Ectodermal cell (in vitro differentiated cells): Measurements from ENCODE around the gene ZNF526.

Experiments
- H3K27ac ChIP-seq: 2 replicates; pipeline ENCODE4 v1.7.0; 2013; ENCODE audit warnings: mild to moderate bottlenecking, low read depth, low read length; ENCODE audit not compliant: insufficient read depth, poor library complexity, severe bottlenecking
- H3K27me3 ChIP-seq: 2 replicates; pipeline ENCODE4 v1.7.0; 2013; ENCODE audit warnings: mild to moderate bottlenecking, low read length; ENCODE audit not compliant: insufficient read depth, control insufficient read depth, poor library complexity, severe bottlenecking
- H3K36me3 ChIP-seq: one replicate; pipeline ENCODE4 v1.7.0; 2013; ENCODE audit warnings: low read length; ENCODE audit not compliant: control insufficient read depth, insufficient read depth
- H3K4me1 ChIP-seq: one replicate; pipeline ENCODE4 v1.7.0; 2013; ENCODE audit warnings: low read length; ENCODE audit not compliant: control insufficient read depth, insufficient read depth
- H3K4me3 ChIP-seq: 2 replicates; pipeline ENCODE4 v1.7.0; 2013; ENCODE audit warnings: low read depth, low read length, control low read depth; ENCODE audit not compliant: insufficient read depth
- H3K9me3 ChIP-seq: 2 replicates; pipeline ENCODE4 v1.7.0; 2013; ENCODE audit warnings: mild to moderate bottlenecking, low read length, moderate library complexity; ENCODE audit not compliant: control insufficient read depth
- WGBS, 2 experiments: methylation state at CpG; one replicate each; pipeline ENCODE4 v1.1.7; 2013; ENCODE audit warnings: missing lambda C conversion rate in 2 of 2; 5-methylcytosine and 5-hydroxymethylcytosine counted together

Gene ZNF526

DNA sequence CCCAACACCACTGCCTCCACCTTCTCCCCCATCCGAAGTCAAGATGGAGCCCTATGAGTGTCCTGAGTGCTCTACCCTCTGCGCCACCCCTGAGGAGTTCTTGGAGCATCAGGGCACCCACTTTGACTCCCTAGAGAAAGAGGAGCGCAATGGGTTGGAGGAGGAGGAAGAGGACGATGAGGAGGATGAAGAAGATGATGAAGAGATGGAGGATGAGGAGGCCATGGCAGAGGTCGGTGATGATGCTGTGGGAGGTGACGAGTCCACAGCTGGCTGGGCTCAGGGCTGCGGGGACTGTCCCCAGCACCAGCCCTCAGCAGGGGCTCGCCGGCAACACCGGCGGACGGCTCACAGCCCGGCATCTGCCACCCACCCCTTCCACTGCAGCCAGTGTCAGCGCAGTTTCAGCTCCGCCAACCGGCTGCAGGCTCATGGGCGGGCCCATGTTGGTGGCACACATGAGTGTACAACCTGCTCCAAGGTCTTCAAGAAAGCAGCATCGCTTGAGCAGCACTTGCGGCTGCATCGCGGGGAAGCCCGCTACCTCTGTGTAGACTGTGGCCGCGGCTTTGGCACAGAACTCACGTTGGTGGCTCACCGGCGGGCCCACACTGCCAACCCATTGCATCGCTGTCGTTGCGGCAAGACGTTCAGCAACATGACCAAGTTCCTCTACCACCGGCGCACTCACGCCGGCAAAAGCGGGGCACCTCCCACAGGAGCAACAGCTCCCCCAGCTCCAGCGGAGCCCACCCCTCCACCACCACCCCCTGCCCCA, 5.0 kb downstream of the ZNF526 start:
- 96% methylated on average over 37 of the region's 37 CpGs for WGBS, 2 experiments
- Histone ChIP-seq H3K9me3 (no peaks in the 10 kb centered on the region), H3K4me3 (no peak overlapping the region), H3K4me1 (peaks cover 5% of the 10 kb centered on the region), H3K36me3 (peaks cover 26% of the 10 kb centered on the region), H3K27ac (no peak overlapping the region), H3K27me3 (no peaks in the 10 kb centered on the region)

DNA sequence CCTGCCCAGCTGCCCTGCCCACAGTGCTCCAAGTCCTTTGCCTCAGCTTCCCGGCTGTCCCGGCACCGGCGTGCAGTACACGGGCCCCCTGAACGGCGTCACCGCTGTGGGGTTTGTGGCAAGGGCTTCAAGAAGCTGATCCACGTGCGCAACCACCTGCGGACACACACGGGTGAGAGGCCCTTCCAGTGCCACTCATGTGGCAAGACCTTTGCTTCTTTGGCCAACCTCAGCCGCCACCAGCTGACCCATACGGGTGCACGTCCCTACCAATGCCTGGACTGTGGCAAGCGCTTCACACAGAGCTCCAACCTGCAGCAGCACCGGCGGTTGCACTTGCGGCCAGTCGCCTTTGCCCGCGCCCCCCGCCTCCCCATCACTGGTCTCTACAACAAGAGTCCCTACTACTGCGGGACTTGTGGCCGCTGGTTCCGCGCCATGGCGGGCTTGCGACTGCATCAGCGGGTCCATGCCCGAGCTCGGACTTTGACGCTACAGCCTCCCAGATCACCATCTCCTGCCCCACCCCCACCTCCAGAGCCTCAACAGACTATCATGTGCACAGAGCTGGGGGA, 5.7 kb downstream of the ZNF526 start:
- Histone ChIP-seq H3K27me3 (no peaks in the 10 kb centered on the region), H3K4me1 (peaks cover 5% of the 10 kb centered on the region), H3K27ac (no peak overlapping the region), H3K4me3 (no peak overlapping the region), H3K36me3 (peaks cover 26% of the 10 kb centered on the region), H3K9me3 (no peaks in the 10 kb centered on the region)
- 95 to 96% methylated on average over 33 of the region's 33 CpGs for WGBS, 2 experiments

GRCh38 chr19:42226886-42227285, 6.8 kb downstream of the ZNF526 start:
- no peaks in the 10 kb centered on the region for H3K4me1 ChIP-seq
- peaks cover 26% of the 10 kb centered on the region for H3K36me3 ChIP-seq
- H3K9me3 ChIP-seq, result no peaks in the 10 kb centered on the region
- H3K4me3 ChIP-seq, result no peak overlapping the region
- no peak overlapping the region for H3K27ac ChIP-seq
- 93 to 94% methylated on average over 1 of the region's 1 CpG for WGBS, 2 experiments
- H3K27me3 ChIP-seq, result no peaks in the 10 kb centered on the region

DNA sequence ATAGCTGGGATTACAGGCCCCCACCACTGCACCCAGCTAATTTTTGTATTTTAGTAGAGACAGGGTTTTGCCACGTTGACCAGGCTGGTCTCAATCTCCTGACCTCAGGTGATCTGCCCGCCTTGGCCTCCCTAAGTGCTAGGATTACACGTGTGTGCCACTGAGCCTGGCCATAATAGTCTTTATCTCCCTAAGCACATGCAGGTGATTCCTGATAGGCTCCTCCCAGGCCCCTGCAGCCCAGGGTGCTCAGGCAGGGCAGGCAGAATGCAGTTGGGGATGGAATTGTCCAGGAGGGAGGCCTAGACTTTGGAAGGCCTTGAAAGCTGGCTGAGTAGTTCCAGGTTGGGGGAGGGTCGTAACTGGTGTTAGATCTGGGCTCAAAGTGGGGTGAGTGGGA, 8.5 kb downstream of the ZNF526 start:
- Histone ChIP-seq H3K27me3 (no peaks in the 10 kb centered on the region), H3K4me3 (no peak overlapping the region), H3K4me1 (no peaks in the 10 kb centered on the region), H3K9me3 (no peaks in the 10 kb centered on the region), H3K36me3 (peaks cover 36% of the 10 kb centered on the region), H3K27ac (no peak overlapping the region)
- WGBS, 2 experiments, result 88 to 90% methylated on average over 4 of the region's 4 CpGs

- no peaks in the 10 kb centered on the region for H3K27me3 ChIP-seq
- H3K4me1 ChIP-seq, result no peaks in the 10 kb centered on the region
- H3K9me3 ChIP-seq, result no peaks in the 10 kb centered on the region
- 91 to 92% methylated on average over 4 of the region's 4 CpGs for WGBS, 2 experiments
- H3K27ac ChIP-seq, result peak overlapping the region; percentile 44
- H3K36me3 ChIP-seq, result peaks cover 40% of the 10 kb centered on the region
- no peak overlapping the region for H3K4me3 ChIP-seq
Observed at GRCh38 chr19:42229301-42229854, 9.3 kb downstream of the ZNF526 start.

DNA sequence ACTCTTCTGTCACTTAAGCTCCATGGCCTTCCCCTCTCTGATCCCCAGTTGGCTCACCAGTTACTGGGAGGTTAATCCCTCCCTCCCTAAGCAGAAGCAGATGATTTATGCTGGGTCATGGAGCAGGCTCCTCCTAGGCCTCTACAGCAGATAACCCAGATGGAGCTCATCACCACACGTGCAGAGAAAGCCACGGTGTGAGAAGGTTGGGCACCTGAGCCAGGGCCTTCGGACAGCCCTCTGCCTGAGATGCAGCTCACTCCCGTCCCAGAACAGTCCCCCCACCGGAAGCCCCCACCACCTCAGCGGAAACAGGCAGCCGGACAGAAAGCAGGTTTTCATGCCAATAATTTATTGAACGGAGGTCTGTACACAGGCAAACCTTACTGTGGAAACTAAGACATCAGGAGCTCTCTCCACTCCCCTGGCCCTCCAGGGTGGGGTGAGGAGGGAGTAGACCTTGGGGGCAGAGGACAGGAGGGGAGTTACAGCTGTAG, 9.8 kb downstream of the ZNF526 start:
- Histone ChIP-seq H3K27ac (no peak overlapping the region), H3K9me3 (no peaks in the 10 kb centered on the region), H3K36me3 (peaks cover 40% of the 10 kb centered on the region), H3K27me3 (no peaks in the 10 kb centered on the region), H3K4me3 (no peak overlapping the region), H3K4me1 (no peaks in the 10 kb centered on the region)
- WGBS, 2 experiments, result 91 to 93% methylated on average over 8 of the region's 8 CpGs

DNA sequence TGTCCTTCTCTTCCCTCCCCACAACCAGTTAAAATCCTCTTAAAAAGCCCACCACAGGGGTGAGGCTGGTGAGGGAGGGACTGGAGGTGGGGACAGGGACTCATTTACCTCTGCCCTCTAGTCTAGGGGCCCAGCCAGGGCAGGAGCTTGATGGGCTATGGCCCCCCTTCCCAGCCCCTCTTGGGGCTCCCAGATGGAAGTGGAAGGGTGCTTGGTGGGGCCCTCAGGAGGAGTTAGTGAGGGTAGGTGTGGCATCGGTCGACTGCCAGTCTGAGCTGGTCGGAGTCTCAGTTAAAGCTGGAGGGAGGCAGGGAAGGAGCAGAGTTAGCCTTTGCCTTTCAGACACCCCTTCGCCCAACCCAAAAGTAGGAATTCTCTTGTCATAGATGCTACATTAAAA, 10.5 kb downstream of the ZNF526 start:
- 92 to 96% methylated on average over 4 of the region's 4 CpGs for WGBS, 2 experiments
- Histone ChIP-seq H3K36me3 (peaks cover 39% of the 10 kb centered on the region), H3K9me3 (no peaks in the 10 kb centered on the region)

GRCh38 chr19:42232435-42232834, 12.3 kb downstream of the ZNF526 start:
- H3K9me3 ChIP-seq, result no peaks in the 10 kb centered on the region
- no peaks in the 10 kb centered on the region for H3K27me3 ChIP-seq
- H3K27ac ChIP-seq, result no peak overlapping the region
- peaks cover 38% of the 10 kb centered on the region for H3K36me3 ChIP-seq
- WGBS, 2 experiments, result 94 to 95% methylated on average over 10 of the region's 10 CpGs
- no peak overlapping the region for H3K4me3 ChIP-seq
- H3K4me1 ChIP-seq, result no peaks in the 10 kb centered on the region

More for the DNA sequence above, 10.5 kb downstream of the ZNF526 start:
- no peak overlapping the region for H3K4me3 ChIP-seq
- H3K4me1 ChIP-seq, result no peaks in the 10 kb centered on the region
- no peak overlapping the region for H3K27ac ChIP-seq
- H3K27me3 ChIP-seq, result no peaks in the 10 kb centered on the region

- Histone ChIP-seq H3K9me3 (no peaks in the 10 kb centered on the region), H3K36me3 (peaks cover 38% of the 10 kb centered on the region), H3K4me1 (no peaks in the 10 kb centered on the region), H3K27me3 (no peaks in the 10 kb centered on the region), H3K4me3 (no peak overlapping the region), H3K27ac (no peak overlapping the region)
- 90 to 91% methylated on average over 6 to 7 of the region's 7 CpGs for WGBS, 2 experiments
Observed at GRCh38 chr19:42233106-42233505, 13.0 kb downstream of the ZNF526 start.

- Histone ChIP-seq H3K4me1 (no peaks in the 10 kb centered on the region), H3K27ac (no peak overlapping the region), H3K27me3 (no peaks in the 10 kb centered on the region), H3K4me3 (no peak overlapping the region), H3K9me3 (no peaks in the 10 kb centered on the region), H3K36me3 (peaks cover 38% of the 10 kb centered on the region)
- 92 to 95% methylated on average over 6 of the region's 6 CpGs for WGBS, 2 experiments
Observed at GRCh38 chr19:42233678-42234292, 13.7 kb downstream of the ZNF526 start.
